Suprapubic skin (tissue), 3 donors: ENCODE results near the gene RNASE11.

Experiments
- CTCF ChIP-seq, 2 donors: fragments of 200-600 bp in 1 of 2; fragments of 450-650 bp in 1 of 2; sonication (generic) in 1 of 2; IDR thresholded peaks; one replicate each; pipeline ENCODE4 v1.5.1; 2016 to 2019; ENCODE audit warnings: antibody characterized with exemption in 2 of 2, mild to moderate bottlenecking in 1 of 2, moderate library complexity in 1 of 2
- POLR2AphosphoS5 ChIP-seq, 3 donors: sonication (generic); formaldehyde crosslinking; IDR thresholded peaks; one replicate each; pipeline ENCODE4 v1.6.1; 2017; ENCODE audit warnings: antibody characterized with exemption in 3 of 3

GRCh38 chr14:20603813-20604690, 16.3 kb upstream of the RNASE11 start:
- TF ChIP-seq CTCF (IDR thresholded peaks at IDR 0.05) (no peak), POLR2AphosphoS5 (IDR thresholded peaks at IDR 0.05) (no peak)
